ENCODE results near the gene OLIG1. TPM values are rescaled to one million over a fixed set of nuclear protein-coding genes. Genes with fewer than 3 reads are reported as not detected.

The OLIG1 gene
- total RNA-seq, 2 donors from 2014 or later = 0.48 TPM; not detected in 1

- Mint-ChIP-seq H3K27me3 (ENCODE audit: insufficient read depth) (peaks cover 13% of the 10 kb centered on the region), H3K36me3 (ENCODE audit: low read depth) (no peaks in the 10 kb centered on the region), H3K4me3 (no peak overlapping the region), H3K9me3 (peaks cover 10% of the 10 kb centered on the region), H3K4me1 (peaks cover 11% of the 10 kb centered on the region), H3K27ac (no peak overlapping the region)
- H3K9me3 ChIP-seq (ENCODE audit: control insufficient read depth, low read length) = no peaks in the 10 kb centered on the region
- H3K4me3 ChIP-seq (ENCODE audit: low read length) = no peak overlapping the region
- no peaks in the 10 kb centered on the region for H3K36me3 ChIP-seq (ENCODE audit: control insufficient read depth, insufficient read depth, low read length)
- TF ChIP-seq CTCF (conservative IDR thresholded peaks at IDR 0.05) = no peak
- peak overlapping the region; percentile 55 for H3K27ac ChIP-seq (ENCODE audit: low read depth, low read length)
- no peak overlapping the region for H3K9ac ChIP-seq (ENCODE audit: extremely low read depth, low read length, poor library complexity, severe bottlenecking)
- 51 to 79% methylated on average over 16 to 30 of the region's 30 CpGs for whole genome bisulfite sequencing, 2 experiments (ENCODE audit: insufficient coverage in 1 of 2, insufficient read length in 1 of 2)
- H3K27me3 ChIP-seq (ENCODE audit: control insufficient read depth, insufficient read depth, low read length, poor library complexity, severe bottlenecking) = no peaks in the 10 kb centered on the region
- H3K4me1 ChIP-seq (ENCODE audit: control insufficient read depth, insufficient read depth, low read length) = no peaks in the 10 kb centered on the region
- DNase-seq = peak; percentile 65
Measured at GRCh38 chr21:33101300-33101911, 31.5 kb downstream of the OLIG1 start.

- no peaks in the 10 kb centered on the region for H3K9me3 ChIP-seq (ENCODE audit: control insufficient read depth, low read length)
- H3K27ac Mint-ChIP-seq = no peak overlapping the region
- 8 to 21% methylated on average over 2 of the region's 2 CpGs for WGBS, 2 experiments (ENCODE audit: insufficient coverage in 1 of 2, insufficient read length in 1 of 2)
- no peak for DNase-seq
- peaks cover 22% of the 10 kb centered on the region for H3K27me3 ChIP-seq (ENCODE audit: control insufficient read depth, insufficient read depth, low read length, poor library complexity, severe bottlenecking)
- H3K36me3 Mint-ChIP-seq (ENCODE audit: low read depth) = no peaks in the 10 kb centered on the region
- H3K36me3 ChIP-seq (ENCODE audit: control insufficient read depth, insufficient read depth, low read length) = no peaks in the 10 kb centered on the region
- no peak overlapping the region for H3K9ac ChIP-seq (ENCODE audit: extremely low read depth, low read length, poor library complexity, severe bottlenecking)
- no peak for TF ChIP-seq CTCF (conservative IDR thresholded peaks at IDR 0.05)
- H3K4me3 ChIP-seq (ENCODE audit: low read length) = no peak overlapping the region
- peaks cover 10% of the 10 kb centered on the region for H3K9me3 Mint-ChIP-seq
- H3K4me3 Mint-ChIP-seq = no peak overlapping the region
- peaks cover 12% of the 10 kb centered on the region for H3K4me1 Mint-ChIP-seq
- no peaks in the 10 kb centered on the region for H3K4me1 ChIP-seq (ENCODE audit: control insufficient read depth, insufficient read depth, low read length)
- H3K27ac ChIP-seq (ENCODE audit: low read depth, low read length) = no peak overlapping the region
- peaks cover 39% of the 10 kb centered on the region for H3K27me3 Mint-ChIP-seq (ENCODE audit: insufficient read depth)
Measured at GRCh38 chr21:33105088-33105487, 35.1 kb downstream of the OLIG1 start.

- 88 to 92% methylated on average over 4 of the region's 4 CpGs for WGBS, 2 experiments (ENCODE audit: insufficient coverage in 1 of 2, insufficient read length in 1 of 2)
- no peak overlapping the region for H3K4me3 ChIP-seq (ENCODE audit: low read length)
- H3K4me1 Mint-ChIP-seq = peaks cover 24% of the 10 kb centered on the region
- DNase-seq = peak; percentile 22
- H3K27ac Mint-ChIP-seq = no peak overlapping the region
- H3K9ac ChIP-seq (ENCODE audit: extremely low read depth, low read length, poor library complexity, severe bottlenecking) = no peak overlapping the region
- H3K27me3 ChIP-seq (ENCODE audit: control insufficient read depth, insufficient read depth, low read length, poor library complexity, severe bottlenecking) = peaks cover 52% of the 10 kb centered on the region
- H3K4me3 Mint-ChIP-seq = no peak overlapping the region
- H3K36me3 ChIP-seq (ENCODE audit: control insufficient read depth, insufficient read depth, low read length) = no peaks in the 10 kb centered on the region
- TF ChIP-seq CTCF (conservative IDR thresholded peaks at IDR 0.05) = no peak
- peaks cover 64% of the 10 kb centered on the region for H3K27me3 Mint-ChIP-seq (ENCODE audit: insufficient read depth)
- H3K36me3 Mint-ChIP-seq (ENCODE audit: low read depth) = no peaks in the 10 kb centered on the region
- peaks cover 10% of the 10 kb centered on the region for H3K9me3 Mint-ChIP-seq
- H3K27ac ChIP-seq (ENCODE audit: low read depth, low read length) = no peak overlapping the region
- no peaks in the 10 kb centered on the region for H3K4me1 ChIP-seq (ENCODE audit: control insufficient read depth, insufficient read depth, low read length)
- H3K9me3 ChIP-seq (ENCODE audit: control insufficient read depth, low read length) = no peaks in the 10 kb centered on the region
Measured at GRCh38 chr21:33108228-33108627, 38.3 kb downstream of the OLIG1 start.
